Ovary (tissue), 9 donors: ENCODE data around the gene SCO2. TPM values are rescaled to one million over a fixed set of nuclear protein-coding genes. Genes with fewer than 3 reads are reported as not detected.

Experiments used
- DNase-seq, 5 donors: peaks; one replicate each; pipeline ENCODE4 v3.0.0-alpha.2; 2019 to 2020
- H3K27ac ChIP-seq, 2 donors: fragments of 200-600 bp; one replicate each; pipeline versions ENCODE4 v1.5.1 to v1.8.0; 2019 to 2022
- H3K27me3 ChIP-seq: fragments of 200-600 bp; one replicate; pipeline ENCODE4 v1.8.0; 2022
- H3K36me3 ChIP-seq: fragments of 200-600 bp; sonication (generic); one replicate; pipeline ENCODE4 v1.5.1; 2019
- H3K4me1 ChIP-seq: one replicate; pipeline ENCODE4 v1.8.1; 2013; ENCODE audit warnings: mild to moderate bottlenecking, moderate library complexity; ENCODE audit not compliant: insufficient read depth
- H3K4me3 ChIP-seq: fragments of 200-600 bp; sonication (generic); one replicate; pipeline ENCODE4 v1.5.1; 2017
- H3K9me3 ChIP-seq, 2 donors: fragments of 200-600 bp in 1 of 2; sonication (generic) in 1 of 2; one replicate each; pipeline versions ENCODE4 v1.5.1 to v1.8.1; 2013 to 2019; ENCODE audit warnings: mild to moderate bottlenecking in 1 of 2, moderate library complexity in 1 of 2
- EP300 ChIP-seq: sonication (generic); formaldehyde crosslinking; IDR thresholded peaks from one replicate; pipeline ENCODE4 v1.6.1; 2017; ENCODE audit warnings: antibody characterized with exemption
- POLR2A ChIP-seq: fragments of 450-650 bp; IDR thresholded peaks from one replicate; pipeline ENCODE4 v1.6.1; 2017; ENCODE audit warnings: antibody characterized with exemption, mild to moderate bottlenecking, moderate library complexity
- WGBS, 3 donors: extraction: QIAGEN DNeasy Blood & Tissue Kit in 1 of 3; methylation state at CpG; one replicate each; pipeline versions ENCODE4 v1.1.5 to v1.1.7; 2013 to 2017; 5-methylcytosine and 5-hydroxymethylcytosine counted together
- intact Hi-C, 4 donors: fragments of 100-400 bp; cut with DNase I; formaldehyde crosslinking; loops; one replicate each; pipeline versions ENCODE4 v1.11.0 to v1.15.1; 2022 to 2023
- polyA plus RNA-seq, 2 donors: library from polyadenylated mRNA; stranded (reverse); fragments of 200-250 nt in 1 of 2; fragments of 350-450 nt in 1 of 2; fragmentation: Illumina TruSeq in 1 of 2; extraction: RNeasy Lipid Tissue Mini Kit (QIAGEN cat#74804) in 1 of 2; gene quantifications; one replicate each; pipeline ENCODE4 v1.2.3, GENCODE V29; 2013 to 2014
- total RNA-seq, 7 donors: library from RNA; depleted of rRNA in 2 of 7; stranded (reverse); fragments of >200 nt in 2 of 7; fragmentation: NEBNext Ultra II Directional in 3 of 7; extraction: Animal tissue kit (Norgen Biotek cat#: 25700) in 3 of 7; gene quantifications; one replicate each; pipeline versions ENCODE4 v1.1.0 to v1.2.4, GENCODE V29; 2016 to 2023
- TF ChIP-seq, protein P1 (sequence below), 3 donors: fragments of 450-650 bp in 2 of 3; fragments of 200-600 bp in 1 of 3; IDR thresholded peaks; one replicate each; pipeline versions ENCODE4 v1.5.1 to v1.8.0; 2016 to 2022; ENCODE audit warnings: antibody characterized with exemption in 3 of 3, mild to moderate bottlenecking in 1 of 3
- donor health status: DM: no; HTN: no; CAD: no; lungs with moderate emphysema.
- donor health status: DM: no; HTN: no; CAD: no.
- donor health status: Bipolar disorder and iron deficiency.
- donor health status: DM: yes; HTN: yes; CAD: no.
- donor health status: DM: no; HTN: no; CAD: no.
- donor health status: DM: yes; HTN: yes; CAD: no.

Gene SCO2
- total and polyA plus RNA-seq, 9 donors = 0.73 to 5.1 (median 0.97) TPM; not detected in 4

DNA sequence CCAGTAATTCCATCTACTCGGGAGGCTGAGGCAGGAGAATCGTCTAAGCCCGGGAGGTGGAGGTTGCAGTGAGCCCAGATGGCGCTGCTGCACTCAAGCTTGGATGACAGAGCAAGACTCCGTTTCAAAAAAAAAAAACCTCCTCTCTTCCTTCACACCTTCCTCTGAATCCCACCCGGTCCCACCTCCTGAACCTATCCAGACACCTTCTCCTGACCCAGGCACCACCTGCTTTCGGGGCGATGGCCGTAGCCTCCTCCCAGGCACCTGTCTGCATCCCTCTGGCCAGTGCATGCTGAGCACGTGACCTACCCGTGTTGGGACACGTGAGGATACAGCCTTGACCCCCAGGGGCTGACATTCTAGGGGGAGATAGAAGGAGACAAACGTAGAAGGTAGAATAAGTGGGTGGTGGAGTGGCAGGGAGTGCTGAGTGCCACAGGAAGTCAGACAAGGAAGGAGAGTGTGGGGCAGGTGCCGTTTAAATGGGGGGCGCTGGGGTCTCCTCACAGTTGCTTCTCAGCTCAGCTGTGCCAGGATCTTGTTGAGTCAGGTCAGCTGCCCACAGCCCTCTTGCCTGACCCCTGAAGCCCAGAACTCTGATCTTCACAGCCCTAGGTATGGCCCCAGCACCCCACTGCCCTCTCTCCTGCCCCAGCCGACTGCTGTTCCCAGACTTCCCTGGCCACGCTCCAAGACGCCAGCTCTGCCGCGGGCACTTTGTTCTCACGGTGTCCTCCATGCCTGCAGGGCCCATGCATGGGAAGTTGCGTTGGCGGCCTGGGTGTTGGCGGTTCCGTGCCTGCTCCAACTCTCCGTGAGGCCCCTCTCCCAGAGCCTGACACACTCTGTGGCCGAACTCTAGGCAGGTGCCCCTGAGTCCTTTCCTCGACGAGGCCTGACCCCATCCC, 39.9 kb downstream of the SCO2 start:
- Histone ChIP-seq H3K36me3 (no peaks in the 10 kb centered on the region), H3K27me3 (peaks cover 9% of the 10 kb centered on the region)
- intact Hi-C loops = no loop called here

DNA sequence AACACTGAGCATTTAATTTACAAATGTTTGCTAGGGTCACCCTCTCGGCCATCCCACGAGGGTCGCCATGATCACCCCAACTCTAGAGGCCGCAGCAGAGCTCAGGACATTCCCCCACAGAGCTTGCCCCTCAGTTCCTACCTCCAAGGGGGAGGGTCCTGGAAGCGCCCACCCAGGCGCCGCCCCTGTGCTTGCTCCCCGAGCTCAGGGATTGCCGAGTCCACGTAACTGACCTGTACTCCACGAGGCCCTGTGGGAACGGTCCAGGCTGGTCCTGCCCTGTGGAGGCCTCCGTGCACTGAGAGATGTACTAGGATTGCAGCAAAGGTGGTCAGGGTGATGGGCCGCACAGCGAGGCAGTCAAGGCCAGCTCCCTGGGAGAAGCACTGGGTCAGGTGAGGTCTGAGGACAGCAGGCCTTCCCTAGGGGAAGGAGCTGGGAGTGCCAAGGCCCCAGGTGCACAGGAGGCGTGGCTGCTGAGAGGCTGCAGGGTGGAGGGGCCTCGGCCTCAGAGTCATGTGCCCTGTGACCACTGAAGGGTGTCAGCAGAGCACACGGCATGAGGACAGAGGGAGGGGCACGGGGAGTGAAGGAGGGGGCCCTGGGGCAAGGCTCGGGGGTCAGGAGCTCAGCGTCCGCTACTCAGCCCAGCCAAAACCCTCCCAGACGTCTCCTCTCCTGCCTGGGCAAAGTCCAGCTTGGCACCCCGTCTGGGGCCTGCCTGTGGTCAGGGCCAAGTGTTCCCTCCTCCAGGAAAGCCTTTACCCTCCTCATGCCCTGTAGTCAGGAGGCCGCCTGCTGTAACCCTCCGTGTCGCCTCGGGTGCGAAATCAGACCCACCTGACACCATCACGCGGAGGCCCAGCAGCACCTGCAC, 41.2 kb downstream of the SCO2 start:
- H3K27me3 ChIP-seq = peaks cover 9% of the 10 kb centered on the region
- H3K9me3 ChIP-seq = no peaks in the 10 kb centered on the region
- H3K27ac ChIP-seq = no peak overlapping the region
- TF ChIP-seq POLR2A (no peak), EP300 (no peak)
- TF ChIP-seq, protein P1, sequence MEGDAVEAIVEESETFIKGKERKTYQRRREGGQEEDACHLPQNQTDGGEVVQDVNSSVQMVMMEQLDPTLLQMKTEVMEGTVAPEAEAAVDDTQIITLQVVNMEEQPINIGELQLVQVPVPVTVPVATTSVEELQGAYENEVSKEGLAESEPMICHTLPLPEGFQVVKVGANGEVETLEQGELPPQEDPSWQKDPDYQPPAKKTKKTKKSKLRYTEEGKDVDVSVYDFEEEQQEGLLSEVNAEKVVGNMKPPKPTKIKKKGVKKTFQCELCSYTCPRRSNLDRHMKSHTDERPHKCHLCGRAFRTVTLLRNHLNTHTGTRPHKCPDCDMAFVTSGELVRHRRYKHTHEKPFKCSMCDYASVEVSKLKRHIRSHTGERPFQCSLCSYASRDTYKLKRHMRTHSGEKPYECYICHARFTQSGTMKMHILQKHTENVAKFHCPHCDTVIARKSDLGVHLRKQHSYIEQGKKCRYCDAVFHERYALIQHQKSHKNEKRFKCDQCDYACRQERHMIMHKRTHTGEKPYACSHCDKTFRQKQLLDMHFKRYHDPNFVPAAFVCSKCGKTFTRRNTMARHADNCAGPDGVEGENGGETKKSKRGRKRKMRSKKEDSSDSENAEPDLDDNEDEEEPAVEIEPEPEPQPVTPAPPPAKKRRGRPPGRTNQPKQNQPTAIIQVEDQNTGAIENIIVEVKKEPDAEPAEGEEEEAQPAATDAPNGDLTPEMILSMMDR (IDR thresholded peaks at IDR 0.05) = no peak
- H3K4me1 ChIP-seq = no peaks in the 10 kb centered on the region
- no peaks in the 10 kb centered on the region for H3K36me3 ChIP-seq
- no peak for DNase-seq
- 79 to 83% (median 83%) methylated on average over 31 of the region's 31 CpGs for WGBS, 3 donors
- H3K4me3 ChIP-seq = no peak overlapping the region
- intact Hi-C loops = no loop called here

More for the DNA sequence above, 39.9 kb downstream of the SCO2 start:
- TF ChIP-seq EP300 (no peak), POLR2A (no peak)
- TF ChIP-seq, protein P1 (IDR thresholded peaks at IDR 0.05) = no peak
- Histone ChIP-seq H3K9me3 (no peaks in the 10 kb centered on the region), H3K4me1 (no peaks in the 10 kb centered on the region), H3K27ac (no peak overlapping the region), H3K4me3 (no peak overlapping the region)
- DNase-seq = peak in 1 of 5 donors; percentile 15
- WGBS, 3 donors = 57 to 70% (median 66%) methylated on average over 29 of the region's 29 CpGs

DNA sequence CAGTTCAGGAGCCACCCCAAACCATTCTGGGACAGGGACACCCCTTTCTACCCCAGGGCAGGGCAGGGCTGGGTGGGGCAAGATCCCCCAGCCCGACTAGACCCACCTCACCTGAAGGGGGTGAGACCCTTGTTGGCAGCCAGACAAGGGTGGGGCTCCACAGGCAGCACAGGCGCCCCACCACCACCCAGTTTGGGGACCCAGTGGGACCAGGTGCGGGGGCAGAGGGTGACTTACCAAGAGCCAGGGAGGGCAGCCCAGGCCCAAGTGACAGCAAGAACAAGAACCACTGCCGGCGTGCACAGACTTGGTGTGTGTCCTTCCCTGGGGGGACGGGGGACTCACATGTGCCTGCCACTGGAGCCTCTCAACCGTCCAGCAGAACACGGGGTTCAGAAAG, 41.8 kb downstream of the SCO2 start:
- H3K4me1 ChIP-seq = no peaks in the 10 kb centered on the region
- DNase-seq = no peak
- intact Hi-C loops = no loop called here
- TF ChIP-seq EP300 (no peak), POLR2A (no peak)
- TF ChIP-seq, protein P1 (IDR thresholded peaks at IDR 0.05) = no peak
- H3K4me3 ChIP-seq = no peak overlapping the region
- 84 to 93% (median 85%) methylated on average over 8 of the region's 8 CpGs for WGBS, 3 donors
- no peaks in the 10 kb centered on the region for H3K9me3 ChIP-seq
- peaks cover 9% of the 10 kb centered on the region for H3K27me3 ChIP-seq
- H3K27ac ChIP-seq = no peak overlapping the region
- no peaks in the 10 kb centered on the region for H3K36me3 ChIP-seq

DNA sequence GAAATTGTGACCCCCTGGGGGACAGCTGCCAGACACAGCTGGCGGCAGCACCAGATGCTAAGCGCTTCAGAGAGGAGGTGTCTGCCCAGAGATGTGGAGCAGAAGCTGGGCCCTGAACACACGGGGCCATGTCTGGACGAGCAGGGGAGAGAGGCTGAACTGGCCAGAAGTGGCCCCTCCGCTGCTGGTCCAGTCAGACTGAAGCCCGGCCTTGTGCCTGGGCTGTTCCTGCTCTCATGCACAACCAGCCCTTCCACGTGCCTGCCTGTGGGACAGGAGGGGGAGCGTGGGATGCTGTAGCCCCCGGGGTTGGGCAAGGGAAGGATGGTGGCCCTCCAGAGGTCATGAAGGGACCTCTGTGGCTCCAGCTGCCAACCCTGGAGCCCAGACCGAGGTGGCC, 42.3 kb downstream of the SCO2 start:
- Histone ChIP-seq H3K27ac (no peak overlapping the region), H3K4me3 (no peak overlapping the region), H3K9me3 (no peaks in the 10 kb centered on the region), H3K27me3 (peaks cover 9% of the 10 kb centered on the region), H3K4me1 (no peaks in the 10 kb centered on the region), H3K36me3 (no peaks in the 10 kb centered on the region)
- intact Hi-C loops = no loop called here
- TF ChIP-seq, protein P1 (IDR thresholded peaks at IDR 0.05) = no peak
- no peak for TF ChIP-seq POLR2A
- TF ChIP-seq EP300 = no peak
- no peak for DNase-seq
- 71 to 83% (median 77%) methylated on average over 10 of the region's 10 CpGs for WGBS, 3 donors
